HUDEP-2 (cell line): ENCODE results near the gene PPP1R14B.
A peak's percentile ranks its signal among the peaks of the same experiment; 100 is the strongest.

ENCODE experiments used
- DNase-seq, 76 experiments: peaks; one replicate each; lab custom pipeline; 2025; ENCODE audit not compliant: unreplicated experiment in 76 of 76; lab: John Stamatoyannopoulos, UW

The PPP1R14B gene

DNA sequence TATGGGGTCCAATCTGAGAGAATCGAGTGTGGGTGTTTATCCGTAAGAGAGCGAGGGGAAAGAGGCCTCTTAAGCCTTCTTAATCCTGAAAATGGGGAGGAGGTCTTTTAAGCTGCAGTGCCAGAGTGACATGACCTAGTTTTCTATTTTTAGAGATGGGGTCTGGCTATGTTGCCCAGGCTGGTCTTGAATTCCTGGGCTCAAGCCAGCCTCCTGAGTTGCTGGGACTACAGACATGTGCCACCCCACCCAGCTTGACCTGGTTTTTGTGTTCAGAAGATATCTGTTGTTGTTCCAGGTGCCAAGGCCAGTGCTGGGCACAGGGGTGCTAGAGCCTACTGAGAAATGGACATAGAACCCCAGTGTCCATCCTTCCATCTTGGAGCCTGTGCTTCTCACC, 36.3 kb upstream of the PPP1R14B start:
- DNase-seq, result no peak

DNA sequence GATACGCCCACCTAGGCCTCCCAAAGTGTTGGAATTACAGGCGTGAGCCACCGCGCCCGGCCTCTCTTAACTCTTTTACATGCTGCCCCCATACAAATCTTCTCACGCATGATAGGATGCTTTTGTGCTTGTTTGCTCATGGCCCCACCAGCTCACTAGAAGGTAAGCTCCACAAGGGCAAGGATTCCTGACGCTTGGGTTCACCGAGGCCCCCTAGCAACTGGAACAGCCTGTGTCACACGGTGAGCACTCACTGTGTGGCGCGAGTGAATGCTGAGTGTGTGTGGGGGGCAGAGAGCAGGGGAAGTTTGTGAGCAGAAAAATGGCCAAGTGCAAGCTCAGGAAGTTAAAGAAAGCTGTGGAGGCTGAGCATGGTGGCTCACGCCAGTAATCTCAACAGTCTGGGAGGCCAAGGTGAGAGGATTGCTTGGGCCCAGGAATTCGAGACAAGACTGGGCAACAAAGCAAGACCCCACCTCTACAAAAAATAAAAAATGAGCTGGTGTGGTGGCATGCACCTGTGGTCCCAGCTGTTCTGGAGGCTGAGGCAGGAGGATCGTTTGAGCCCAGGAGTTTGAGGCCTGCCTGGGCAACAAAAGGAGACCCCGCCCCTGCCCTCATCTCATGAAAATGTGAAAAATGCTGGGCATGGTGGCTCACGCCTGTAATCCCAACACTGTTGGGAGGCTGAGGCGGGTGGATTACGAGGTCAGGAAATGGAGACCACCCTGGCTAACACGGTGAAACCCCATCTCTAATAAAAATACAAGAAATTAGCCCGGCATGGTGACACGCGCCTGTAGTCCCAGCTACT, 35.4 kb upstream of the PPP1R14B start:
- DNase-seq, result no peak

DNA sequence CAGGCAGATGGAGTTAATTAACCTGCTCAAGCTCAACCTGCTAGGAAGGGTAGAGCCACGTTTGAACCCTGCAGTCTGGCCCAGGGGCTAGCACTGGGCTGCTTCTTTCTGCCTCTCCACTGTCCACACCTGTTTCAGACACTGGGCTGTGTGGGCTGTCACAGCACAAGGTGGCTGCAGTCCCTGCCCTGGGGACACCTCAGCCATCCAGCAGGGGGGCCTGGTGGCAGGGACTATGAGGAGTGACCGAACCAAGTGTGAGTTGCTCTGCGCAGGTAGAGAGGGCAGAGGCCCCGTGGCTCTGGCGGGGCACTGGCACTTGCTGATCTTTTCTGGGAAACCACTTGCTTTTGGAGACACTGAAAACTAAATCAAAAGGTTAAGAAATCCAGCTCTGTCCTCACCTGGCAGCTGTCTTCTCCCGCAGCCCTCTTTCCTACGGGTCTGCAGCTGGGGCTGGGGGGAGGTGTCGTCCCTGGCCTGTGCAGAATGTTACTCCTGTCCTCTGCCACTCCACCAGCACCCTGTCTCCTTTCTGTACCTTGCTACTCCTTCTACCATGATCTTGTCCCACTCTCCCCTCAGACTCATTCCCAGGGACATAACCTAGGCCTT, 31.9 kb upstream of the PPP1R14B start:
- no peak for DNase-seq

DNA sequence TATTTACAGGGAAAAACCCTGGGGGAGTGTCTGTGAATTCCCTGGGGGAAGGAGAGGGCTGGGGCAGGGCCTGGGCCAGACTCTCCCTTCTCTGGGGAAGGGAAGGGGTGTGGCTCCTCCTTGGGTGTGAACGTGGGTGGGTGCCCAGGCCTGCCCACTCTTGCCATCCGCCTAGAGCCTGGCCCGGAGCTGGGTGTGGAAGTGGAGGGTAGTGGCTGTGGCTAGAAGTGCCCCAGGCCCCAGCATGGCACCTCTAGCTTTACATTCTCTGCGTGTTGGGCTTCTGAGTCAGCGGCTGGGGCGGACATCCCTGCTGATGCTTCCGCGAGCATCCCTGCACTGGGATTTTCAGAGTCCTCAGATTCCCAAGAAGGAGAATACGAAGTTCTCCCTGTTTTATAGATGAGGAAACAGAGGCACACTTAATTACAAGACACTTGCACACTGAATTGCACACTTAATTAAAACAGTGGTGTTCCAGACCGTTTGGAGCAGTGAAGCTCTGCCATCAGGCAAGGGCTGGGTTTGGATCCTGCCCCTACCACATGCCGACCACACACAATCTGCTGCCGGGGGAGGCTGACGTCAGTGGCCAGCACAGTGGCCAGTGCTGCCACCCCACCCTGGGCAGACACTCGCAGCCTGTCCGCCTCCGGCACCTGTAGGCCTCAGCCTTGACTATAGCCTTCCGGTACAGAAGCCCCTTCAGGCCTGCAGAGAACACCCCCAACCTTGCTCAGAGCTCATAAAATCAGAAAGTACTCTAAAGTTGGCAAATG, 30.1 kb upstream of the PPP1R14B start:
- DNase-seq, result peak in 42 of 76 experiments; percentile 17 to 66 (median 40)

DNA sequence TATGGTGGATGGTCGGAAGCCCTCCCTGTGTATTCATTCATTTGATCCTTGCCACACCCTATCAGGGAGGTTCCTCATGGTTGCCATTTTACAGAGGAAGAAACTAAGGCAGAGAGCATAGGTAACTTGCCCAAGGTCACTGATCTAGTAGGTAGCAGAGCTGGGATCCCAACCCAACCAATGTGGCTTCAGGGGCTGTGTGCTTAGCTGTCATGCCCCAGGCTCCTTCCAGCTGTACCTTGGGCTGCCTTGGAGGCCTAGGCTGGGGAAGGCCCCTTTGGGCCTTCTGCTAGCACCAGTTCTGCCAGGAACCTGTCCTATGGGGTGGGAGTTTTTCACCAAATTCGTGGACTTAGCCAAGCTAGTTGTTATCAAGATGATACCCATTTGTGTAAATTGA, 29.1 kb upstream of the PPP1R14B start:
- DNase-seq, result no peak

DNA sequence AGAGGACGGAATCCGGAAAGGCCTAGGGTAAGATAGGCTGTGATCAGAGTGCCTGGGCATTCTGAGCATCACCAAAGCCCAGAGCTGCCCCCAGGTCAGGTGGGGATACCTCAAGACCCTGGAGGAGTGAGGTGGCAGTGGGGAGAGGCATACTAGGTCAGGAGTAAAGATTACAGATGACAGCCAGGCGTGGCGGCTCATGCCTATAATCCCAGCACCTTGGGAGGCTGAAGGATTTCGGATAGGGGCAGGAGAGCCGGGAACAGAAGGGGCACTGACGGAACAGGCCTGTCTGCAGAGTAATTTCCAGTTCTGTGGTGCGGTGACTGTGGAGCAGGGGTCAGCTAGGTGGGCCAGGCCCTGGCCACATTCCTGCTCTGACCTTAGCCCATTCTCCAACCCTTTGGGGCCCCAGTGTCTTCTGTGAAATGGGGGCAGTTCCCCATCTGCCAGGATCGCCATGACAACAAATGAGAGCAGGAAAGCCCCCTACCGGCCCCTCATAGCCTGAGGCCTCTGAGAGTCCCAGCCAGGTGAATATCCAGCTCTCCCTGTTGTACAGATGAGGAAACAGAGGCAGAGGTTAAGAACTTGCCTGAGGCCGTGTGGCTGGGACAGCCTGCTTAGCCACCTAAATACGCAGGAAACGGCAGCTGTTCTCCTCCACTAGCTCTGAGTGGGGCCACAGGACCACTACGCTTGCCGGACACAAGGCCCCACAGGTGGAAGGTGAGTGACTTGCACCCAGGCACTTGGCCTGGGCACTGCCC, 28.5 kb upstream of the PPP1R14B start:
- no peak for DNase-seq

DNA sequence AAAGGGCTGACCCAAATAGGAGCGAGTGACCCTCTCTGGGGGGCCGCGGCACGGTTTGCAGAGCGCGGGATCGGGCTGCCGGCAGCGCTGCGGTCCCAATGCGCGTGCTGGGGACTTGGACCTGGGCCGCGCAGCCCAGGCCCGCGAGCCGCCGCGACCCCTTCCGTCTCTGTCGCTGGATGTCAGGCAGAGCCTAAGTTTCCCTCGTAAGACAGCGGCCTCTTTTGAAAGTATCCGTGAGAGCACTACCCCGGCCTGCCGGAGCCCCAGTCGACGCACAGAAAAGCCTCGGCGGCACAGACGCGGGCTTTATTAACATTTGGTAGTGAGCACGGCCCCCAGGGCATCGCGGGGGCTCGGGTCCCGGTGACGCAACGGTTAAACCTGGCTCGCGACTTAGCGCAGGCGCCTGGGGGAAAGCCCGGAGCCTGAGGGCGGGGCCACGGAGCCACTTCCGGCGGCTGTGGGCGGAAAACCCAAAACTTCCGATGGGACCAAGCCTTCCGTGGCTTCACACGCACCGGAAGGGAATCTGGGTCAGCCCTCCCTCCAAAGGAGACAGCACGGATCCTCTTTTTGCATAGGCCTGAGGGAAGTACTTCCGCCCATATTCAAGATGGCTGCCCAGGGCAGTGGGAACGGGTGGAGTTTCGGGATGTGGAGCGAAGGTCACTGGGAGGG, 22.9 kb upstream of the PPP1R14B start:
- DNase-seq, result peak in 75 of 76 experiments; percentile 71 to 99 (median 97)

DNA sequence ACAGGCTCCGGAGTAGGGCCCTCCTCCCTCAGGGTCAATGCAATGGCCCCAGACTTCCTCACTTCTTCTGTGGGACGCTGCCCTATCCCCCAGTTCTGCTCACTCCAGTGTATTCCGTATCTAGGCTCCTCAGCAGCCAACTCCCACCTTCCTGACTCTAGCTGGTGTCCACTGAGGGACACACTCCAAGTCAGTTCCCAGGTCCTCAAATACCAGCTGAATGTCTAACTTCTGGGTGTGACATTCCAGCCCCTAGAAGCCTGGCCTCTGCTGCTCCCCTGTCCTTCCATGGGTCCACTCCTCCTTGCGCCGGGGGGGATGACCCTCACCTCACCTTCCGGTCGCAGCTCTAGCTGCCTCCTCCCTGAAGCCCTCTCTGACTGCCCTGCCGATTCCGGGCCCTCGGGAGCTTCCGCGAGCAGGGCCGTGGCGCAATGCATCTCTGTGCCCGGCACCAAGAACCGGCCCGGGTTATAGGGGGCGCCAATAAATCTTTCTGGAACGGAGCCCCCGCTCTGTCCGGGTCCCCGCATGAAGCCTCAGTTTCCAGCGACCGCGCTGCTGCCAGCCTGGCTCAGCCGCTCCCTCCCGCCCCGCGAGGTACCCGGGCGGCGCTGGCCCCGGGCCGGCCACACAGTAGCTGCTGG, 22.3 kb upstream of the PPP1R14B start:
- DNase-seq, result peak in 48 of 76 experiments; percentile 9 to 72 (median 32)

DNA sequence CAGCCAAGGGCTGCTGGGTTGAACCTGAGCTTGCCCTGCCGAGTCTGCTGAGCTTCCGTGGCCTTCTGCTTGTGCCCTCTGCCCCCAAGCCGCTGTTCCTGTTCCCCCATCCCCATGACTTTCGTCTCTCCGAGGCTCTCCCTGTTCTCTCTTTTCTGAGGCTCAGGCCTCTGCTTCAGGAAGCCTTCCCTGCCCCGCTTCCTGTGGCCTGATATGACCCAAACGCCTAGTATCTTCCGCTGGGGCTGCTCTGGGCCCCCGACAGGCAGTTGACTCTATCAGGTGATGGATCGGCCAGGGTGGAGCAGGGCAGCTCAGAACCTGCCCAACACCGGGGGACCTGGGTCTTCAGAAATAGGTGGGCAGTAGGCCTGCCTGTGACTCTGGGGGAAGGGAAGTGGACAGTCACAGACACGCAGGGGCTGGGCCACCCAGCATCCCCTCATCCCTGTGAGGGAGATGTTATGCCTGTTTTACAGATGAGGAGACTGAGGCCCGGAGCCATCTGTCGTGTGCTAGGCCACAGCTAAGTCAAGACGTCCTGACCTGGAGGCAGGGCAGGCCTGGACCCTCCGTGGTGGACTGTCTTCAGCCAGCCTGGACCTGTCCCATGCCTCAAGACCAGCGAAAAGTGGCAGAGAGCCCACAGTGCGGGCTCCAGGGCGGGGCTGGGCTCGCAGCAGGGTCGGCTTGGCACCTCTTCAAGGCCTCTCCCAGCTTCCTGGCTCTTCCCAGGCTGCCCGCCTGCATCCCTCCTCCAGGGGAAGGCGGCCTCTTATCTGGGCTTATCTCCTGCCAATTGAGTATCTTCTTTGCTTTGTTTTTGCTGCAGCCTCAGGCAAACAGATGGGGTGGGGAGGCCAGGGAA, 21.5 kb upstream of the PPP1R14B start:
- peak in 45 of 76 experiments; percentile 10 to 63 (median 41) for DNase-seq

DNA sequence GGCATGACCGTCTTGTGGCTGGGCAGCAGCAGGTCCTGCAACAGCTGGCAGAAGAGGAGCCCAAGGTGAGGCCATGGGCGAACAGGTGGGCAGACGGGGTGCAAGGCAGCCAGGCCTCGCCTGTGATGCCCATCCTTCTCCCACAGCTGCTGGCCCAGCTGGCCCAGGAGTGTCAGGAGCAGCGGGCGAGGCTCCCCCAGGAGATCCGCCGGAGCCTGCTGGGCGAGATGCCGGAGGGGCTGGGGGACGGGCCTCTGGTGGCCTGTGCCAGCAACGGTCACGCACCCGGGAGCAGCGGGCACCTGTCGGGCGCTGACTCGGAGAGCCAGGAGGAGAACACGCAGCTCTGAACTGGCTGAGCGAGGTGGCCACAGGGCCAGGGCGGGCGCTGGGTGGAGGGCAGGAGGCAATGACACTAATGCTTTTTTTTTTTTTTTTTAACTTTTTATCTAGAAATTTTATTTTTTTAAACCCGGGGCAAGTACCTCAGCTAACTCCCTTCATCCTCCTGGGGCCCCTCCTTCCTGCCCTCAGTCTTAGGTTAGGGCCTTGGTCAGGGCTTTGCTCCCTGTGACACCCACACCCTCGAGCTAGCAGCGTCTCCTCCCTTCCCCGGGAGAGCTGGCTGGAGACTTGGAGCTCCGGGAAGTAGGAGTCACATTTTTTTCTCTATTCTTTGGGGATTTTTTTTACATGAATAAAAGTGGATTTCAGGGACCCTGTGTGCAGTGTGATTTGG, 20.6 kb upstream of the PPP1R14B start:
- DNase-seq, result no peak

DNA sequence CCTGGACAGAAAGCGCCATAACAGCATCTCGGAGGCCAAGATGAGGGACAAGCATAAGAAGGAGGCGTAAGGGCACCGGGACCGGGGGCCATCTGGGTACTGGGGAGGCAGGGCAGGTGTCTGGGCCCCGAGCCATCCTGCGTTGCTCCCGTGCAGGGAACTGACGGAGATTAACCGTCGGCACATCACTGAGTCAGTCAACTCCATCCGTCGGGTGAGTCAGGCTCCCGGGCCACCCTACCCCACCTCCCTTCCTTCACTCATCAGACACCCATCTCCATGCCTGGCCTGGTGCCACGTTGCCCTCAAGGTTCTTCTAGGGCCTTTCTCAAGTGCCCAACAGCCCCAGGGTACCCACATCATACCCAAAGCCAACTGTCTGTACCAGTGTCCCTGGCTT, 19.6 kb upstream of the PPP1R14B start:
- no peak for DNase-seq

DNA sequence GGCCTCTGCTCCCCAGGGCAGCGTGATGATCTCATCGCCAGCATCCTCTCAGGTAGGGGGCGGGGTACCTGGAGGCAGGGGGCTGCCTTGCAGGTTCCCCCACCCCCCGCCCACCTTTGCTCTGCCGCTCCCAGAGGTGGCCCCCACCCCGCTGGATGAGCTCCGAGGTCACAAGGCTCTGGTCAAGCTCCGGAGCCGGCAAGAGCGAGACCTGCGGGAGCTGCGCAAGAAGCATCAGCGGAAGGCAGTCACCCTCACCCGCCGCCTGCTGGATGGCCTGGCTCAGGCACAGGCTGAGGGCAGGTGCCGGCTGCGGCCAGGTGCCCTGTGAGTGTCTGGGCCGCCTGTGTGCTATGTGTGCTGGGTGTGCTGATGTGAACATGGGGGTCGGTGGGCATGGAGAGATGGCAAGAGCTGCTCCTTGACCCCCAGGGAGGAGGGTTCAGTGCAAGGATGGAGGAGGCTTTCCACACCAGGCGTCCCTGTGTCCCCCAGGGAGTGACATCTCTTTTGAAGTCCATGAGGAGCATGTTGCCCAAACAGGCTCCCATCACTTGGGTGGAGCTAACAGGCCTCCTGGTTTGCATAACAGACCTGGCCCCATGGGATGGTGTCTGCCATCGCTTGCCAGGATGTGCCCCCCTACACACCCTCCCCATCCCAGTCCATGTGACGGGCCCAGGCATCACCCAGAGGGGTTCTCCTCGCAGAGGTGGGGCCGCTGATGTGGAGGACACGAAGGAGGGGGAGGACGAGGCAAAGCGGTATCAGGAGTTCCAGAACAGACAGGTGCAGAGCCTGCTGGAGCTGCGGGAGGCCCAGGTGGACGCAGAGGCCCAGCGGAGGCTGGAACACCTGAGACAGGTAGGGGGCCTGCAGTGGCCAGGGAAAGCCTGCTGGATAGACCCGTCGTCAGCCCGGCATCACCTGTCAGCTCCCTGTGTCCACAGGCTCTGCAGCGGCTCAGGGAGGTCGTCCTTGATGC, 18.7 kb upstream of the PPP1R14B start:
- DNase-seq, result no peak

DNA sequence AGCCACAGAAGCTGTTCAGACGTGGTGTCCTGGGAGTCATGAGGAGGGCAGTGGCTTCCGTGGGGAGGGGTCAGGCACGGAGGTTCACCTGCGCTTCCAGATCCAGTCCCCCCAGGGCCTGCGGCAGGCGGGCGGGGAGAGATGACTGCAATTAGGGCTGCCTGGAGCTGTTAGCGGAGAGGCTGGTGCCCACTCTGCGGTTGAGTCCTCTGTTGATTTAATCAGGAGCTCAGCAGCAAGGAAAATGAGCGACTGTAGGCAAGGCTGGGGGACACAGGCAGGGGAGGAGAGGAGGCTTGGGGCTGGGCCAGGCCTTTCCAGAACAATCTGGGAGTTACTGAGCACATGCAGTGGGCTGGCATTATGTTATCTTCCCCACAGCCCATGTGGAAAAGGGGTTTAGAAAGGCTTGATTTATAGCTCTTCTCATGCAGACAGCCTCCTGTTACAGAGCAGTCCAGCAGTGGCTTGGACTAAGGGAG, 17.7 kb upstream of the PPP1R14B start:
- no peak for DNase-seq

DNA sequence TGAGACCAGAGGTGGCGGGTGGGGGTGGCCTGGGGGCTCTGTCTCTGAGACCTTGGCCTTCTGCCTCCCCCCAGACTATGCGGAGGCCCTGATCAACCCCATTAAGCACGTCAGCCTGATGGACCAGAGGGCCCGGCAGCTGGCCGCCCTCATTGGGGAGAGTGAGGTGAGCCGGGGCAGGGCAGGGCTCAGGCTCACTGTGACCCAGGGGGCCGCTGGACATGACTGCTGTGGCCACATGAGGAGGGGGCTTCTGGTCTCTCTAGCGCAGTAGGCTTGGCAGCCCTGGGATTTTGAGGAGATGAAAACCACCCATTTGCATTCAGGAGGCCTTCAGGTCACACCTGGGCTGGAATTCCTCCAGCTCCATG, 17.2 kb upstream of the PPP1R14B start:
- DNase-seq, result no peak

DNA sequence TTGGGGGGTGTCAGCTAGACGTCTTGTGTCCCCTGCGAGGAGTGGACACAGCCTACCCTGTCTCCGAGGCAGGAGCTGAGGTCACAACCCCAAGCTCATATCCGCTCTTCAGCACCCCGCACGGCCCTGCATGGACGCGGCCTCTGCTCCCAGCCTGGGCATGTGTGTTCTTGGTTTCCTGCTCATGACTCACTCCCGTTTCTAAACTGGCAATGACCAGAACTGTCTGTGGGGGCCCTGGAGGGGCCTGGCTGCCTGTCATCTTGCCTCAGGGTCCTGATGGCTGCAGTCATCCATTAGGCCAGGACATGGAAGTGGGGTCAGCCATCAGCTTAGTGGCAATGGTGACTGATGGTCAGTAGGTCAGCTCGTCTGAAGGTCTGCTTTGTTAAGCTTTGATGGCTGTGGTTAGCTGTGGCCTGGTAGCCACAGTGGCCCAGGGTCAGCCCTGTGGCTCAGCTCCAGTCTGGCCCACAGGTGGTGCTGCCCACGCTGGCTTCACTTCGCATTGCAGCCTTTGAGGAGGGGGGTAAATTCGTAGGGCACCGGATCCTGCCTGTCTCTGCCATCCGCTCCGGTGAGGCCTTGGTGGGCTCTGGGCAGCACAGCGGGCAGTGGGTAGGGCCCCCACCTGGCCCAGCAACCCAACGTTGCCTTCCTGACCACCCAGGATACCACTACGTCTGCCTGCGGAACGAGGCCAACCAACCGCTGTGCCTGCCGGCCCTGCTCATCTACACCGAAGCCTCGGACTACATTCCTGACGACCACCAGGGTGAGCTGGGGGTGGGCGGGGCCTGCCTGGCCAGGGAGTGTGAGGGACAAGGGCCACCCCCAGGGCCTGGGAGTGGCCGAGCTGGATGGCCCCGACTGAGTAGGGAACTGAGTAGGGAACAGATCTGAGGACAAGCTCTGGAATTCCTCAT, 16.5 kb upstream of the PPP1R14B start:
- DNase-seq, result no peak
